ENCODE measurements around the gene CDK5RAP2.
"Not testable (repeated sequence)": the region's sequence is repeated elsewhere in the genome, so short reads cannot be mapped to it uniquely, and the experiment has no call there.

Gene CDK5RAP2

GRCh38 chr9:120507936-120508510 lies 71.9 kb downstream of the CDK5RAP2 start:
- peaks cover 93% of the 10 kb centered on the region for H3K36me3 ChIP-seq (ENCODE audit: insufficient read depth, low read length)

GRCh38 chr9:120505186-120505585 lies 74.8 kb downstream of the CDK5RAP2 start:
- H3K27ac ChIP-seq: no peak overlapping the region
- no peak overlapping the region for H3K4me3 ChIP-seq
- 0 out of 2 replicates have a peak, but pooled peaks cover 5% of the 10 kb centered on the region for H3K9me3 ChIP-seq (ENCODE audit: low read depth, low read length)
- peaks cover 81% of the 10 kb centered on the region for H3K36me3 ChIP-seq (ENCODE audit: insufficient read depth, low read length)
- no peak for TF ChIP-seq EZH2 (IDR thresholded peaks at IDR 0.05)
- TF ChIP-seq POLR2AphosphoS5 (IDR thresholded peaks at IDR 0.05; ENCODE audit: borderline replicate concordance, low read depth, low read length): no peak
- TF ChIP-seq FOXP2 (optimal IDR thresholded peaks at IDR 0.05; ENCODE audit: control extremely low read depth, extremely low read length, insufficient read depth): no peak
- H3K9ac ChIP-seq (ENCODE audit: insufficient read length): no peak overlapping the region
- no peak for DNase-seq (ENCODE audit: low read depth, low spot score)

More at GRCh38 chr9:120507936-120508510, 71.9 kb downstream of the CDK5RAP2 start:
- no peak for DNase-seq (ENCODE audit: low read depth, low spot score)
- Histone ChIP-seq H3K4me3 (no peak overlapping the region), H3K9me3 (ENCODE audit: low read depth, low read length) (0 out of 2 replicates have a peak, but pooled peaks cover 5% of the 10 kb centered on the region), H3K9ac (ENCODE audit: insufficient read length) (no peak overlapping the region), H3K27ac (no peak overlapping the region)
- TF ChIP-seq FOXP2 (optimal IDR thresholded peaks at IDR 0.05; ENCODE audit: control extremely low read depth, extremely low read length, insufficient read depth) (no peak), POLR2AphosphoS5 (IDR thresholded peaks at IDR 0.05; ENCODE audit: borderline replicate concordance, low read depth, low read length) (no peak), EZH2 (IDR thresholded peaks at IDR 0.05) (no peak)

- TF ChIP-seq POLR2AphosphoS5 (IDR thresholded peaks at IDR 0.05; ENCODE audit: borderline replicate concordance, low read depth, low read length) (no peak), EZH2 (IDR thresholded peaks at IDR 0.05) (no peak), FOXP2 (optimal IDR thresholded peaks at IDR 0.05; ENCODE audit: control extremely low read depth, extremely low read length, insufficient read depth) (no peak)
- Histone ChIP-seq H3K9ac (ENCODE audit: insufficient read length) (no peak overlapping the region), H3K4me3 (no peak overlapping the region), H3K9me3 (ENCODE audit: low read depth, low read length) (no peaks in the 10 kb centered on the region), H3K27ac (no peak overlapping the region), H3K36me3 (ENCODE audit: insufficient read depth, low read length) (peaks cover 43% of the 10 kb centered on the region)
- DNase-seq (ENCODE audit: low read depth, low spot score): no peak
Measured at GRCh38 chr9:120500733-120501132, 79.2 kb downstream of the CDK5RAP2 start.

GRCh38 chr9:120497865-120498264 lies 82.1 kb downstream of the CDK5RAP2 start:
- not testable (repeated sequence) for H3K9me3 ChIP-seq (ENCODE audit: low read depth, low read length); H3K4me3 ChIP-seq; H3K9ac ChIP-seq (ENCODE audit: insufficient read length); DNase-seq (ENCODE audit: low read depth, low spot score); H3K27ac ChIP-seq
- H3K36me3 ChIP-seq (ENCODE audit: insufficient read depth, low read length): peaks cover 19% of the 10 kb centered on the region

- not testable (repeated sequence) for H3K36me3 ChIP-seq (ENCODE audit: insufficient read depth, low read length); H3K9me3 ChIP-seq (ENCODE audit: low read depth, low read length); H3K4me3 ChIP-seq; DNase-seq (ENCODE audit: low read depth, low spot score); H3K27ac ChIP-seq; H3K9ac ChIP-seq (ENCODE audit: insufficient read length)
Measured at GRCh38 chr9:120496438-120496837, 83.5 kb downstream of the CDK5RAP2 start.

- H3K4me3 ChIP-seq: no peak overlapping the region
- H3K9ac ChIP-seq (ENCODE audit: insufficient read length): no peak overlapping the region
- 0 out of 2 replicates have a peak overlapping the region, but pooled peaks have one; percentile 23 for H3K27ac ChIP-seq
- no peak for DNase-seq (ENCODE audit: low read depth, low spot score)
- no peaks in the 10 kb centered on the region for H3K9me3 ChIP-seq (ENCODE audit: low read depth, low read length)
- no peak for TF ChIP-seq FOXP2 (optimal IDR thresholded peaks at IDR 0.05; ENCODE audit: control extremely low read depth, extremely low read length, insufficient read depth)
- TF ChIP-seq POLR2AphosphoS5 (IDR thresholded peaks at IDR 0.05; ENCODE audit: borderline replicate concordance, low read depth, low read length): no peak
- H3K36me3 ChIP-seq (ENCODE audit: insufficient read depth, low read length): peaks cover 50% of the 10 kb centered on the region
Measured at GRCh38 chr9:120490888-120491595, 88.9 kb downstream of the CDK5RAP2 start.

GRCh38 chr9:120486835-120487234 lies 93.1 kb downstream of the CDK5RAP2 start:
- TF ChIP-seq POLR2AphosphoS5 (IDR thresholded peaks at IDR 0.05; ENCODE audit: borderline replicate concordance, low read depth, low read length) (no peak), FOXP2 (optimal IDR thresholded peaks at IDR 0.05; ENCODE audit: control extremely low read depth, extremely low read length, insufficient read depth) (no peak), EZH2 (IDR thresholded peaks at IDR 0.05) (no peak)
- Histone ChIP-seq H3K9me3 (ENCODE audit: low read depth, low read length) (no peaks in the 10 kb centered on the region), H3K4me3 (no peak overlapping the region), H3K36me3 (ENCODE audit: insufficient read depth, low read length) (peaks cover 75% of the 10 kb centered on the region), H3K9ac (ENCODE audit: insufficient read length) (no peak overlapping the region), H3K27ac (no peak overlapping the region)
- no peak for DNase-seq (ENCODE audit: low read depth, low spot score)

GRCh38 chr9:120486347-120486746 lies 93.6 kb downstream of the CDK5RAP2 start:
- H3K9me3 ChIP-seq (ENCODE audit: low read depth, low read length): no peaks in the 10 kb centered on the region
- TF ChIP-seq FOXP2 (optimal IDR thresholded peaks at IDR 0.05; ENCODE audit: control extremely low read depth, extremely low read length, insufficient read depth) (no peak), EZH2 (IDR thresholded peaks at IDR 0.05) (no peak), POLR2AphosphoS5 (IDR thresholded peaks at IDR 0.05; ENCODE audit: borderline replicate concordance, low read depth, low read length) (no peak)
- H3K4me3 ChIP-seq: no peak overlapping the region
- no peak overlapping the region for H3K9ac ChIP-seq (ENCODE audit: insufficient read length)
- H3K36me3 ChIP-seq (ENCODE audit: insufficient read depth, low read length): peaks cover 74% of the 10 kb centered on the region
- no peak overlapping the region for H3K27ac ChIP-seq
- no peak for DNase-seq (ENCODE audit: low read depth, low spot score)

GRCh38 chr9:120485788-120486187 lies 94.2 kb downstream of the CDK5RAP2 start:
- peaks cover 72% of the 10 kb centered on the region for H3K36me3 ChIP-seq (ENCODE audit: insufficient read depth, low read length)
- H3K9ac ChIP-seq (ENCODE audit: insufficient read length): no peak overlapping the region
- no peak overlapping the region for H3K4me3 ChIP-seq
- no peaks in the 10 kb centered on the region for H3K9me3 ChIP-seq (ENCODE audit: low read depth, low read length)
- H3K27ac ChIP-seq: no peak overlapping the region
- no peak for TF ChIP-seq FOXP2 (optimal IDR thresholded peaks at IDR 0.05; ENCODE audit: control extremely low read depth, extremely low read length, insufficient read depth)
- TF ChIP-seq POLR2AphosphoS5 (IDR thresholded peaks at IDR 0.05; ENCODE audit: borderline replicate concordance, low read depth, low read length): no peak
- no peak for TF ChIP-seq EZH2 (IDR thresholded peaks at IDR 0.05)
- no peak for DNase-seq (ENCODE audit: low read depth, low spot score)
